ENCODE data around the gene FKBP1B.
"Not testable (repeated sequence)": the region's sequence is repeated elsewhere in the genome, so short reads cannot be mapped to it uniquely, and the experiment has no call there.

The FKBP1B gene

DNA sequence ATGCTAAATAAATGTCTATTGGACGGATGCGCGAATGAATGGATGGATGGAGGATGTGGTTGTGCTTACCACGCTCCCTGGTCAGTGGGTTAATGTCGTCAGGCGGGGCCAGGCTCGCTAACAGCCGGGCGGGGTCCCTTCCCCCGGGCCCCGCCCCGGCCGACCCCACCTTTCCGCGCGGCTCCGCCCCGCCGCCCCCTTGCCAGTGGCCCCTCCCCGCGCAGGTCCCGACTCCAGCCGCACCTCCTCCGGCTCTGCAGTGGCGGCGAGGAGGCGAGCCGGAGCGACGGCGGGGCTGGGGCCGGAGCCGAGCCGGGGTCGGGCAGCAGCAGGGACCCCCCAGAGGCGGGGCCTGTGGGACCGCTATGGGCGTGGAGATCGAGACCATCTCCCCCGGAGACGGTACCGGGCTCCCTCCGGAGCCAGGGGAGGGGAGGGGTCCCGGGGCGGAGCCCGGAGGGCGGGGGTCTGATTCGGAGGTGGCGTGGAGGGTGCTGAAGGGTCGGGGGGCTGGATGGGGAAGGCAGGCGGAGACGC, at the start of gene FKBP1B:
Gene FKBP1B (plus strand): TSS at position 257 of the 537 bp plus-strand sequence. CDS start 109 bp downstream, at position 366.
- peak within 1 kb of the TSS in 14 of 21 experiments; percentile 8 to 71 (median 46) for H3K27ac ChIP-seq

DNA sequence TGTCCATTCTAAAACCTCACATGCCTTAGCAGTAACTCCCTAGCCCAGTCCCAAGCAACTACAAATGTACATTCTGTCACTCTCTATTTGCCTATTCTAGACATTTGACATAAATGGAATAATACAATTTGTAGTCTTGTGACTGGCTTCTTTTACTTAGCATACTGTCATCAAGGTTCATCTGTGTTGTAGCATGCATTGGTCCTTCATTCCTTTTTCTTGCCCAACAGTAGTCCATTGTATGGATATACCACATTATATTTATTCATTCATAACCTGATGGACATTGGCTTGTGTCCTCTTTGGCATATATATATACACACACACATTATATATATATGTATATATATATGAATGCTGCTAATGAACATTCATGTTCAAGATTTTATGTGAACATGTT, 41.8 kb upstream of the FKBP1B start:
- Histone ChIP-seq H3K4me3 (no peak overlapping the region), H3K27ac (no peak overlapping the region)

More for the DNA sequence above, at the start of gene FKBP1B:
- H3K4me3 ChIP-seq = peak within 1 kb of the TSS; percentile 52 to 86 (median 77)

DNA sequence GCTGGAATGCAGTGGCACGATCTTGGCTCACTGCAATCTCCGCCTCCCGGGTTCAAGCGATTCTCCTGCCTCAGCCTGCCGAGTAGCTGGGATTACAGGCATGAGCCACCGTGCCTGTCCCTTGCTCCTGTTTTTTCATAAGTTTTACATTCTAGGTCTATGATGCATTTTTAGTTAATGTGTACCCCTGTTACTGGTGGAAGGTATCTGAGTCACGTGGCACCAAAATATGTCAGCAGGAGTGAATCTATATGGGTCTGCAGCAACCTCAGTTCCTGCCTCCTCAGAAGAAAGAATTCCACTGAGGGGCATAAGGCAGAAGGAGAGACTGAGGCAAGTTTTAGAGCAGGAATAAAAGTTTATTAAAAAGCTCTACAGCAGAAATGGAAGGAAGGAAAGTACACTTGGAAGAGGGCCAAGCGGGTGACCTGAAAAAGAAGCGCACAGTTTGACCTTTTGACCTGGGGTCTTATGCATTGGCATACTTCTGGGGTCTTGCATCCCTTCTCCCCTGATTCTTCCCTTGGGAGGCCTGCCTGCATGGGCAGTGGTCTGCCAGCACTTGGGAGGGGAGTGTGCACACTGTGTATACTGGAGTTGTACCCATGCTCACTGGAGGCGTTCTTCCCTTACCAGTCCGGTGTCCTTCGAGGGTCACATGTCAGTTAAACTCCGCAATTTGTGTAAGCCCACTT, 40.7 kb upstream of the FKBP1B start:
- H3K4me3 ChIP-seq = no peak overlapping the region
- H3K27ac ChIP-seq = no peak overlapping the region

DNA sequence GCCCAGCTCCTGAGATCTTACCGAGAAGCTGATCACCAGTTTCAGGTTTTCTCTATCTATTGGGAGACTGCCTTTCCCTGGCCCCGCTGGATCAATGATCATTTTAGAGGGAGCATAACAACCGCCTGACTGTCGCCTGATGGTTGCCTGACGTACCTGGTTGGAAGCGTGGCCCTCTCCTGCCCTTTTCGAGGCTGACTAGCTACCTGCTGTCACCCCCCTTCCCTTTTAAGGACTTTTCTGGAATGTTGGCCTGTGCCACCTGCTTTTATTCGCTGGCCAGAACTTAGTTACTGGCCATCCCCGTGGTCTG, 40.2 kb upstream of the FKBP1B start:
- Histone ChIP-seq H3K4me3 (peak overlapping the region in 1 of 7 experiments; percentile 41), H3K27ac (no peak overlapping the region)

DNA sequence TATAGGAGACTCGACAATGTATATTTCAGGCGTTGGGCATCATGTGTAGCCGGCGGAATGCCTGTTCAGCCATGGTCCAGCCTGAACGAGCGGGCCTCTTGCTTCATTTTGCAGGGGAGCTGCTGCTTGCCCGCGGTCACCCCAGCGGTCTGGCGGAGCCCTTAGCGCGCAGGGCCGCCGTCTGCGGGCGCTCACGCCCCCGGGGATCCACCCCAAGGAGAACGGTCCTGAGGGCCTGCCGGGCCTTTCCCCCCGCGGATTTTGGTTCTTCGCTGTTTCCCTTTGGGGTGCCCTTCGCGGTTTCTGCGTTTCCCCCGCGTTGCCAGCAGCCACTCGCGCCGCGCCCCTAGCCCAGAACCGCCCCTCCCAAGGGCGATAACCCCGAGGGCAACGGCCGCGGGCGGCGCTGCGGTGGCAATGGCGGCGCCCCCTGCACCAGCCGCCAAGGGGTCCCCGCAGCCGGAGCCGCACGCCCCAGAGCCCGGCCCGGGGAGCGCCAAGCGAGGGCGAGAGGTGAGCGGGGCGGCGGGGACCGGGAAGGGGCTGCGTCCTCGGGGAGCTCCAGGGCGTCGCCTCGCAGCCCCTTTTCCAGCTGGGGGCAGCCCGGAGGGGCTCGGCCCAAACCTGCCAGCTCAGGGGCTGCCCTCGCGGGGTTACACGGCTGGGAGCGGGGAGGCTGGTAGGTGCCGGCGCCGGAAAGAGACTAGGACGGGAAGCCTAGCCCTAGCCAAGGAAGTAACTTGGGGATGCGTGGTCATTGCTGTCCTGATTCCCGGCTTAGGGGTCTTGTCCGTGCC, 39.7 kb upstream of the FKBP1B start, which contains the start of gene MFSD2B:
Gene MFSD2B (plus strand): TSS at position 406 of the 797 bp plus-strand sequence. CDS start 12 bp downstream, at position 418.
- peak within 1 kb of the TSS in 3 of 21 experiments; percentile 27 to 72 (median 30) for H3K27ac ChIP-seq
- H3K4me3 ChIP-seq = peak within 1 kb of the TSS; percentile 18 to 41 (median 24)

DNA sequence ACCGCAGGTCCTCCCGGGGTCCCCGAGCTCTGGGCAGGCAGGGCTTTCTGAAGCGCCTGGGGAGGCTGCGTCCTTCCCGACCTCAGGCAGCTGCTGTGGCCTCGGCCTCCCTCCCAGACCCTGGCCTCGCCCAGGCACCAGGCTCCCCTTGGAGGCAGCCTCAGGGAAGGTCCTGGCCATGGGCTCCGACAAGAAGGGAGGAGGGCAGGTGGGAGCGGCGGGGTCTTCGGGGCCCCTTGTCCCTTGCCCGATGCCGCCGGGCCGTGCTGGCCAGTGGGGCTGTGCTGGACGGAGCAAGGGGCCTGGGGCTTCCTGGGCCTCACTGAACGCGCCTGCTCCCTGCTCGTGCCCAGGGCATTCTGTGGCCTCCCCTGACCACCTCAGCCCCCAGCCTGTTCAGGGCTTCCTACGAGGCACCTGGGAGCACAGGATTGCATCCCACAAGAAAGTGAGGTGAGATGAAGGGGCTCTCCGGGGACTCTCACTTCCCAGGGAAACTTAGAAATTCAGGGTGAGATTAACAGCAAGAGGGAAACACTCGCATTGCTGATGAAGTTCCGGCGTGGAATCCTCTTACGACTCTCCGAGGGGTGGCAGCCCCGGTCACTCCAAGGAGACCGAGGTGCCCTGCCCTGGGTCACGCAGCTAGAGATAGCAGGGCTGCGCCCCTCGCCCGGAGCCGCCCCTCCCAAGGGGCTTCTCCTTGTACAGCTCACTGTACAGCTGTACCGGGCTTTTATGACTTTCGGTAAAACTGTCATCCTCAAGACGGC, 38.9 kb upstream of the FKBP1B start:
- H3K4me3 ChIP-seq = peak overlapping the region in 5 of 7 experiments; percentile 18 to 41 (median 40)
- H3K27ac ChIP-seq = peak overlapping the region in 2 of 21 experiments; percentile 30 to 72

DNA sequence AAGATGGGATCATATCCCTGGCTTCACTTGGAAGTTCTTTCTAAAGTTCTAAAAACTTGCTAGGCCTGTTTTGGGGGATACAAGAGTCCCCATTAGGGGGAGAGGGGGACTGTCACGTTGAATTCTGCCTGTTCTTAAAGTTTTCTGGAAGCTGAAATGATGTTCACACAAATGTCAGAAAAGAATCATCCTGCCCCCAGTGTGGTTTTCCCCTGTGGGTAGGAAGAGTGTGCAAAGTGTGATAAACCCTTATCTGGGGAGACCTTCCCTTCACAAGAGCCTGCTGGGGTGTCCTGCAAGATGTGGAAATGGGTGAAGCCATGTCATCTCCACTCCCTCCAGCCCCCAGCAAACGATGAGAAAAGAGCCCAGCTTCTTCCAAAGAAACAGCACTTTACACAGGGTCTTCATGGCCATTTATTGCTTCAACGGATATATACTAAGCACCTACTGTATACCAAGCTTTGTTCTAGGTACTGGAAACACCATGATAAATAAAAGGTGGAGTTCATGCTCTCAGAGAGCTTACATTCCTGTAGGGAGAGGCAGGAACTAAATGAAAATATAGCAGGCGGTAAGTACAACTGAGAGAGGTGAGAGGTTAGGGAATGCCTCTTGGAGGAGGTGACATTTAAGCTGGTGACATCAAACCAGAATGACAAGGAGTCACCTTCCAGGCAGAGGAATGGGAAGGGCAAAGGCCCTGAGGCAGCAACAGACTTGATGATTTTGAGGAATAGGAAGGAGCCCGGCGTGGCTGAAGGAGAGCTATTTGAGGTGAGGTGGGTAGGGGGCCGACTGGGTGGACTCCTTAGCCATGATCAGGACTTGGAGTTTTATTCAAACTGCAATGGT, 38.1 kb upstream of the FKBP1B start:
- Histone ChIP-seq H3K4me3 (no peak overlapping the region), H3K27ac (no peak overlapping the region)

DNA sequence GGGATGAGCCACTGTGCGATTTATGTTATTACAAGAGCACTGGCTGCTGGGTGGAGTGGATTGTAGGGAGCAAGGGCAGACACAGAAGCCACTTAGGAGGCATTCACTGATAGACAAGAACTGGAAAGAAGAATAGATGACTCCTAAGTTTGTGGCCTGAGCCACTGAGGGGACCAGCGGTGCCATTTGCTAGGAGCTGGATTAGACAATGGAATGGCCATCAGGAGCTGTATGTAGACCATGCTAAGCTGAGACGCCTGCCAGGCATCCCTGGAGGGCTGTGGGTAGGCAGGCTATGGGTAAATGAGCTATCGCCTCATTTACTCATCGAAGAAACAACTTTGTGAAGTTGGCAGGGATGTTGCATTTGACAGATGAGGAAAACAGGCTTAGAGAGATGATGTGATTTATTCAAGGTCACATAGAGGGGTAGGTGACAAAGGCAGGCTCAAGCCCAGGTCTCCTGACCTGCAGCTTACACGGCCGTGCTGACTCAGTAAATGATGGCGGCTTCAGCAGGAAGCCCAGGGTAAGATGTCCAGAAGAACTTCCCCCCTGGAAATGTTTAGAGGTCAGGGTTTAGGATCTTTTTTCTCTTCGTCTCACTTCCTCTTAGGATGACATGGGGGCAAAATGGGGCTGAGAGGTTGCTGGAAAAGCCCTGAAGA, 36.9 kb upstream of the FKBP1B start:
- H3K4me3 ChIP-seq = no peak overlapping the region
- H3K27ac ChIP-seq = no peak overlapping the region

DNA sequence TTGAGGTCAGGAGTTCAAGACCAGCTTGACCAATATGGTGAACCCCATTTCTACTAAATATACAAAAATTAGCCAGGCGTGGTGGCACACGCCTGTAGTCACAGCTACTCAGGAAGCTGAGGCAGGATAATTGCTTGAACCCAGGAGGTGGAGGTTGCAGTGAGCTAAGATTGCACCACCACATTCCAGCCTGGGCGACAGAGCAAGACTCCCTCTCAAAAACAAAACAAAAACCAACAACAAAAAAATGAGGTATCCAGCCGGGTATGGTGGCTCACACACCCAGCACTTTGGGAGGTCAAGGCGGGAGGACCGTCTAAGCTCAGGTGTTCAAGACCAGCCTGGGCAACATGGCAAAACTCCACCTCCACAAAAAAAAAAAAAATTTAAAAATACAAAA, 34.6 kb upstream of the FKBP1B start:
- H3K4me3 ChIP-seq, H3K27ac ChIP-seq: not testable (repeated sequence)

DNA sequence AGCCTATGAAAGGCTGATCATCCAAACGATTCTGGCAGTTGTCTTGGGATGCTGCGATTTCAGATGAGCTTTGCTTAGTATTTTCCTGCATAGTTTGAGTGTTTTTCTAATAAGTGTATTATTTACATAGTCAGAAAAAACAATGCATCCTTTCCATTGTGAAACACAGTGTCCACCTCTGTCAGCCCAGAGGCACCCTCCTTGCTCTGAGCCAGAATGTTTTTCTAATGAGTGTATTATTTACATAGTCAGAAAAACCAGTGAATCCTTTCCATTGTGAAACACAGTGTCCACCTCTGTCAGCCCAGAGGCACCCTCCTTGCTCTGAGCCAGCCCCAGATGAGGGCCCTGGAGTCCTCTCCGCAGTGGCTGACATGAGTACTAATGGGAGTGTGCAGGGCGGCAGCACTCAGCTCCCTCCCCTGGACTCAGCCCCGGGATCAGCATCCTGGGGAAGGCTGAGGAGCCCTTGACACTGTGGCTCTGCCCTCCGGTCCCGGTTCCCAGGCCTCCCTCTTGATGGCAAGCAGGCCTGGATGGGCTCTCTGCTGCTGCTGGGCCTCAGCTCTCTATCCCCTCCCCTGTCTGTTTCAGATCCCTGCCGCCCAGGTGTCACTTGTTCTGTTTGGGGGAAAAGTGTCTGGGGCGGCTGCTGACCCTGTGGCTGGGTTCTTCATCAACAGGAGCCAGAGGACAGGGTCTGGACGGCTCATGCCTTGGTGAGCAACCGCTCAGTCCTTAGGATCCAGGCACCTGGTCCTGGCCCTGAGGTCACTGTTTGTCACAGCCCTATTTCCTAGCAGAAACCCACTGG, 33.8 kb upstream of the FKBP1B start:
- Histone ChIP-seq H3K27ac (no peak overlapping the region), H3K4me3 (no peak overlapping the region)

DNA sequence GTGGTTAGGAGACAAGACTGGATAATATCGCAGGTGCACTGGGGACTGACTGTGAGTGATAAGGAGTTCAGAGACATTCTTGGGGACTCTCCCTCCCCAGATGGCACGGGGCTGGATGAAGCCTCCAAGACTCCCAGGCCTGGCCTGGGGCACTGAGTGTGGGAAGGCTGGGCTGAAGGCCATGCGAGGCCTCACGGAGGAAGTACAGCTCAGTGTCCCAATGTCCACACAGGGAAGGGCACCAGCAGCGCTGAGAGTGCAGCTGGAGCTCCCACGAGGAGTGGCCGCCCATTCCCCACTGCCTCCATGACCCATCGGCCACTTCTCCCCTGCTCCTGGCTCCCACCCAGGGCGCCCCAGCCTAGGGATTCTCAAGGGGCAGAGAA, 33.2 kb upstream of the FKBP1B start:
- Histone ChIP-seq H3K4me3 (no peak overlapping the region), H3K27ac (no peak overlapping the region)

DNA sequence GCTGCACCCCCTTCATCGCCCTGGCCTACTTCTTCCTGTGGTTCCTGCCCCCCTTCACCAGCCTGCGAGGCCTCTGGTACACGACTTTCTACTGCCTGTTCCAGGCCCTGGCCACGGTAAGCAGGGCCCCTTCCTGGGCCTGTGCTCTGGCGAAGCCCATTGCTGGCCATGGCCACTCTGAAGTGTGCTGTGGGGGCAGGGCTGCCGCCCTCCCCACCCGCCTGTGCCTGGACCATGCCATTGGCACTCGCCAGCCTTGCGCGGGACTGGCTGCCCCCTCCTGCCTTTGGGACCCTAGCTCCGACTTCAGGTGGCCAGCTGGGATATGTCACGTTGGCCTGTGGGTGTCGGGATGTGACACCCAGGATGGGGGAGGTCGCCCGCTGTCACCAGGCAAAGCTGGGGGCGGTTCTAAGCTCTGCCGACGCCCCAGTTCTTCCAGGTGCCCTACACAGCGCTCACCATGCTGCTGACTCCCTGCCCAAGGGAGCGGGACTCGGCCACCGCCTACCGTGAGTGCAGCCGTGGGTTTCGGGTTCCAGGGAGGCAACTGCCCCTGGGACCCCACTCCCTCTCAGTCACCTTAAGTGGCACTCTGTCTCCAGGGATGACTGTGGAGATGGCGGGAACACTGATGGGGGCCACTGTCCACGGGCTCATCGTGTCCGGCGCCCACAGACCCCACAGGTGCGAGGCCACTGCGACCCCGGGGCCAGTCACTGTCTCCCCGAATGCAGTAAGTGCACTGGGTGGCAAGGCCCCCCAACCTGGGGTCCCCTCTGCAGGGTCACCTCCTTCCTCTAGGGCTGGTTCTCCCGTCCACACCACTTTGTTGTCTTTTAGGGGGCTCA, 32.5 kb upstream of the FKBP1B start:
- no peak overlapping the region for H3K27ac ChIP-seq
- H3K4me3 ChIP-seq = no peak overlapping the region

DNA sequence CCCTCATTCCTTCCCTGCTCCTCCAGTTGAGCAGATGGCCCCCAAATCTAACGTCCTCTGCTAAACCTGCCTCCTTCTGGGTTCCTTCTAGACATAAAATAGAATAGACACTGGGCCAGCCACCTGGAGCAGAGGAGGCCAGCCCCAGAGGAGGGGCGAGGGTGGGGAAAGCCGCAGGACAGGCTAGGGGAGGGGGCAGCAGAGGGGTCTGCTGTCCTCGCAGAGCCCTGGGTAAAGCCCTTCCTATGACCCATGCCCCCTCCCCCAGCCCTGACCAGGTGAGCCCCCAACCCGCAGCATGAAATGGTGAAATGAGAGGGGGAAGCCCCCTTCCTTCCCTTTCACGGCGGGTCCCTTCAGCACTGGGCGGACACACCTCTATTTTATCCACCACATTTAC, 31.8 kb upstream of the FKBP1B start:
- Histone ChIP-seq H3K27ac (no peak overlapping the region), H3K4me3 (no peak overlapping the region)

DNA sequence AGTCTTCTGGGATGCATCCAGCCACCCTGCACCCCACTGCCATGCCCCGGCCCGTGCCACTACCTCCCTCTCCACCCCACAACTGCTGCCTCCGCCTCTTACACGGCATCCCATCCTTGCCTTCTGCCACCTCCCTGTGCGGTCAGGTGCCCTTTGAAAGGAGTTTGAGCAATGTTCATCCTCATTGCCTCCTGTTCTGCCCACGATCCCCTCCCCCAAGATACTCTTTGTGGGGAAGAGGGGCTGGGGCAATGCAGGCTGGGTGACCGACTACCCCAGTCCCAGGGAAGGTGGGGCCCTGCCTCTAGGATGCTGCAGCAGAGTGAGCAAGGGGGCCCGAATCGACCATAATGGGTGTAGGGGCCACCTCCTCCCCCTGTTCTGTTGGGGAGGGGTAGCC, 31.3 kb upstream of the FKBP1B start:
- no peak overlapping the region for H3K4me3 ChIP-seq
- no peak overlapping the region for H3K27ac ChIP-seq

DNA sequence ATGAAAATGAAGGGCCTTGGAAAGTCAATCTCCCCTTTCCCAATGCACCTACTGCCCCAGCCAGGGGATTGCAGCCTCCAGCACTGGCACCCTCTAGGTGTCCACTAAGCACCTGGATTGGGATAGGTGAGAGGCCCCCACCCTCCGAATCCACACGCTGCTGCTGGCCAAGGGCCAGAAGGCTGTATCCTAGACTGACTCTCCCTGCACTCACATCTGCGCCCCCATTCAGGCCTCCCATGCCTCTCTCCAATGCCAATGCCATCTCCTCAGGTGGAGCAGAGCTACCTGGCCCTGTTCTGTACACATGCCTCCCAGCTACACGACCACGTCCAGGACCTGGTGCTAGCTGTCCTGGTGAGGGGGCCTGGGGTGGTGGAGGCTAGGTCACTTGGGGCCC, 29.8 kb upstream of the FKBP1B start:
- H3K4me3 ChIP-seq = no peak overlapping the region
- no peak overlapping the region for H3K27ac ChIP-seq

DNA sequence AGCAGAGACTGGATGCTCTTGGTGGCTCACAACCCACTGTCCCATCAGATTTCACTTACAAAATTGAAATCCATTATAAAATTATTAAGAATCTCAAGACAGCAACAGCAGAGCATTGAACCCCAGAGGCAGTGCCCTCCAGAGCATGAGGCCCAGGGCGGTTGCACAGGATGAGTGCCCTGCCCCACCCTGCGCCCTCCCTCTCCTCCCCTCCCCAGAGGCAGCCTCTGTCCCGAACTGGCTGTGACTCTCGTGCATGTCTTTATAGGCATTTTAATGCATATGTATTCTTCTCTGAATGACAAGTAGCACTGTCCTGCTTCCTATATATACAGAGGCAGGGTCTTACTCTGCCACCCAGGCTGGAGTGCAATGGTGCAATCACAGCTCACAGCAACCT, 29.3 kb upstream of the FKBP1B start:
- Histone ChIP-seq H3K27ac (no peak overlapping the region), H3K4me3 (no peak overlapping the region)

Measured in skin epidermis (tissue), 12 donors.